GM12878 (cell line): ENCODE measurements around the gene MASP1. TPM values are rescaled to one million over a fixed set of nuclear protein-coding genes. Genes with fewer than 3 reads are reported as not detected.

Experiments used
- ATAC-seq: fragments of 200-7000 bp; cut with Tn5 transposase; 3 replicates; pipeline ENCODE4 v1.9.1; 2020; ENCODE audit warnings: mild to moderate bottlenecking, moderate library complexity
- BruUV-seq: library from RNA; stranded (reverse); fragments of 400-500 nt; replicated peaks from 2 replicates; lab custom pipeline; 2021; lab: Mats Ljungman, UMichigan
- CTCF ChIA-PET: fragments of 300-600 bp; sonication (Branson Sonifier 250); formaldehyde crosslinking; extraction: SDS; loops from one replicate; lab custom pipeline; 2021; ENCODE audit warnings: inconsistent platforms; lab: Yijun Ruan, JAX
- POLR2A ChIA-PET: fragments of 350-600 bp; formaldehyde crosslinking; extraction: SDS; loops from one replicate; lab custom pipeline; 2021; ENCODE audit warnings: inconsistent platforms; lab: Charles Lee
- RAD21 ChIA-PET: fragments of 300-600 bp; sonication (Branson Sonifier 250); formaldehyde crosslinking; loops from one replicate; lab custom pipeline; 2023; ENCODE audit warnings: antibody characterized with exemption; ENCODE audit not compliant: unreplicated experiment; lab: Charles Lee
- SMC1A ChIA-PET: fragments of 300-600 bp; sonication (Branson Sonifier 250); formaldehyde crosslinking; loops from one replicate; lab custom pipeline; 2023; ENCODE audit not compliant: unreplicated experiment, uncharacterized antibody; lab: Charles Lee
- DNase-seq: peaks from one replicate; pipeline ENCODE4 v3.0.0-alpha.2; 2011; ENCODE audit warnings: low read depth, low spot score
- FAIRE-seq: peaks from 3 replicates; lab custom pipeline; 2011; peaks lifted over from hg19 to GRCh38; lab: Jason Lieb, UNC
- H2AFZ ChIP-seq: 2 replicates; pipeline ENCODE4 v1.6.0; 2011; ENCODE audit warnings: low read depth, low read length, control low read depth; ENCODE audit not compliant: control insufficient read depth
- H3K27ac ChIP-seq: 2 replicates; pipeline ENCODE4 v1.5.1; 2011; ENCODE audit warnings: control low read depth; ENCODE audit not compliant: control insufficient read depth, insufficient read depth
- H3K27me3 ChIP-seq, 2 experiments: replicated peaks in 1 of 2; 2 replicates each; pipeline versions ENCODE4 v1.6.0 to v1.6.1; 2011; ENCODE audit warnings: low read length in 1 of 2; ENCODE audit not compliant: control insufficient read depth in 2 of 2, insufficient read depth in 2 of 2
- H3K36me3 ChIP-seq, 2 experiments: 2 replicates each; pipeline ENCODE4 v1.5.1; 2011; ENCODE audit warnings: low read length in 1 of 2; ENCODE audit not compliant: control insufficient read depth in 2 of 2, insufficient read depth in 2 of 2
- H3K4me1 ChIP-seq: 2 replicates; pipeline ENCODE4 v1.6.1; 2011; ENCODE audit warnings: mild to moderate bottlenecking, low read length, moderate library complexity, mixed read lengths; ENCODE audit not compliant: control insufficient read depth, insufficient read depth
- H3K4me2 ChIP-seq: 2 replicates; pipeline ENCODE4 v1.6.0; 2011; ENCODE audit warnings: control low read depth; ENCODE audit not compliant: control insufficient read depth, insufficient read depth
- H3K4me3 ChIP-seq: fragments of 200-600 bp; sonication (generic); 2 replicates; pipeline ENCODE4 v1.5.1; 2016
- H3K79me2 ChIP-seq: 2 replicates; pipeline ENCODE4 v1.6.0; 2011; ENCODE audit warnings: low read length; ENCODE audit not compliant: control insufficient read depth, insufficient read depth
- H3K9ac ChIP-seq: 2 replicates; pipeline ENCODE4 v1.8.0; 2011; ENCODE audit warnings: low read length, control low read depth, mixed read lengths; ENCODE audit not compliant: control insufficient read depth, insufficient read depth
- H3K9me3 ChIP-seq: replicated peaks from 3 replicates; pipeline ENCODE4 v1.5.1; 2011; ENCODE audit warnings: mild to moderate bottlenecking, low read length; ENCODE audit not compliant: control insufficient read depth, insufficient read depth
- H4K20me1 ChIP-seq: 2 replicates; pipeline ENCODE4 v1.6.0; 2011; ENCODE audit not compliant: control insufficient read depth, insufficient read depth
- ASH2L ChIP-seq: fragments of 300-600, 200-600 bp; sonication (generic); IDR thresholded peaks from 2 replicates; pipeline ENCODE4 v1.6.1; 2017; ENCODE audit warnings: low read depth, mild to moderate bottlenecking, borderline replicate concordance
- CBX5 ChIP-seq: sonication (generic); IDR thresholded peaks from 2 replicates; pipeline ENCODE4 v1.6.1; 2016; ENCODE audit warnings: low read depth, moderate library complexity, mild to moderate bottlenecking, inconsistent platforms
- IKZF1 ChIP-seq: fragments of 450-650 bp; conservative IDR thresholded peaks from 2 replicates; pipeline ENCODE4 v1.6.1; 2017; ENCODE audit warnings: antibody characterized with exemption, mild to moderate bottlenecking
- KLF5 ChIP-seq: fragments of 450-650 bp; IDR thresholded peaks from 2 replicates; pipeline ENCODE4 v1.6.1; 2014; ENCODE audit warnings: mild to moderate bottlenecking; ENCODE audit not compliant: partially characterized antibody
- MYB ChIP-seq: fragments of 150-350 bp; IDR thresholded peaks from 2 replicates; pipeline ENCODE4 v1.6.1; 2014; ENCODE audit warnings: mild to moderate bottlenecking, low read depth, low read length, borderline replicate concordance
- PBX3 ChIP-seq: IDR thresholded peaks from 2 replicates; pipeline ENCODE4 v1.6.1; 2011; ENCODE audit warnings: mild to moderate bottlenecking, low read depth, low read length, moderate library complexity; ENCODE audit not compliant: insufficient replicate concordance
- PML ChIP-seq: IDR thresholded peaks from 2 replicates; pipeline ENCODE4 v1.6.1; 2012; ENCODE audit warnings: low read length, inconsistent platforms
- POLR2A ChIP-seq: IDR thresholded peaks from 2 replicates; pipeline ENCODE4 v1.6.1; 2011; ENCODE audit warnings: low read depth, mild to moderate bottlenecking, low read length
- RAD21 ChIP-seq: IDR thresholded peaks from 2 replicates; pipeline ENCODE4 v1.6.1; 2011; ENCODE audit warnings: mild to moderate bottlenecking, low read depth, low read length, moderate library complexity; ENCODE audit not compliant: insufficient read depth
- RBBP5 ChIP-seq: fragments of 200-600 bp; sonication (generic); conservative IDR thresholded peaks from 2 replicates; pipeline ENCODE4 v1.6.1; 2016
- RUNX3 ChIP-seq: IDR thresholded peaks from 2 replicates; pipeline ENCODE4 v1.6.1; 2012; ENCODE audit warnings: low read length, inconsistent platforms
- SP1 ChIP-seq: IDR thresholded peaks from one replicate; pipeline ENCODE4 v1.6.1; 2011; ENCODE audit warnings: low read depth, low read length
- TAF1 ChIP-seq: IDR thresholded peaks from 2 replicates; pipeline ENCODE4 v1.6.1; 2011; ENCODE audit warnings: mild to moderate bottlenecking, low read depth, low read length, borderline replicate concordance
- ZBED1 ChIP-seq: IDR thresholded peaks from 2 replicates; pipeline ENCODE4 v1.6.1; 2016; ENCODE audit warnings: borderline replicate concordance
- ZBTB33 ChIP-seq: fragments of 450-650 bp; IDR thresholded peaks from 2 replicates; pipeline ENCODE4 v1.6.1; 2017; ENCODE audit warnings: mild to moderate bottlenecking
- ZSCAN29 ChIP-seq: fragments of 450-650 bp; IDR thresholded peaks from 2 replicates; pipeline ENCODE4 v1.6.1; 2017; ENCODE audit warnings: mild to moderate bottlenecking, moderate library complexity
- in situ Hi-C: fragments of 300-500 bp; cut with MboI; formaldehyde crosslinking; loops from 9 replicates; pipeline ENCODE4 v1.14.3; 2018; ENCODE audit warnings: mixed read lengths
- intact Hi-C: fragments of 100-400 bp; cut with micrococcal nuclease; formaldehyde crosslinking; loops from one replicate; pipeline ENCODE4 v1.14.2; 2022; ENCODE audit not compliant: unreplicated experiment
- polyA plus RNA-seq, 11 experiments: library from polyadenylated mRNA; depleted of rRNA in 4 of 11; unstranded in 6 of 11; stranded (reverse) in 5 of 11; fragments of >200 nt; fragmentation: Nextera tagmentation in 4 of 11; fragmentation: Illumina TruSeq in 1 of 11; extraction: Ambion mirVana in 4 of 11; extraction: Trizol in 1 of 11; gene quantifications; 1 replicate in 1 of 11; 2 replicates in 10 of 11; pipeline versions ENCODE4 v1.2.1 to v1.2.3, GENCODE V29; 2011 to 2016; ENCODE audit warnings: inconsistent platforms in 2 of 11, missing spikeins in 2 of 11, low read depth in 1 of 11
- total RNA-seq, 4 experiments: library from RNA; depleted of rRNA in 3 of 4; stranded (reverse); fragments of >200 nt in 3 of 4; fragmentation: Illumina TruSeq in 1 of 4; extraction: Trizol in 1 of 4; gene quantifications; 2 replicates each; pipeline versions ENCODE4 v1.2.1 to v1.2.3, GENCODE V29; 2013 to 2021

The MASP1 gene
- total and polyA plus RNA-seq, 10 of the 15 experiments (the other 5 are each of a cell fraction or from before 2014, with no cell fraction given) = 0.05 TPM; not detected in 9

DNA sequence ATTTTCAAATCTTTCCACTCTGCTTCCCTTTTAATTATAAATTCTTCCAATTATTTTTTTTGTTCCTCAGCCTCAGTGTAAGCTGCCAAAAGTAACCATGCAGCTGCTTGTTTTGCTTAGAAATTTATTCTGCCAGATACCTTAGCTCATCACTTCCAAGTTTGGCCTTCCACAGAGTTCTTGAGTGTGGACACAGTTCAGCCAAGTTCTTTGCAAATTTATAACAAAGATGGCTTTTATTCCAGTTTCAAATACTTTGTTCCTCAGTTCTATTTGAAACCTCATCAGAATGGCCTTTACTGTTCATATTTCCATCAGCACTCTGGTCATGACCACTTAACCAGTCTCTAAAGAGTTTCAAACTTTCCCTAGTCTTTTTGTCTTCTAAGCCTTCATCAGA lies 83.9 kb downstream of the MASP1 start:
- H3K27ac ChIP-seq = no peak overlapping the region
- RAD21 ChIA-PET = no interaction called here
- POLR2A ChIA-PET = no interaction called here

More for the DNA sequence above, 83.9 kb downstream of the MASP1 start:
- H3K9me3 ChIP-seq = peaks cover 3% of the 10 kb centered on the region; the same call in 2 of the 3 replicates
- ATAC-seq = no peak
- H3K4me2 ChIP-seq = no peak overlapping the region
- H3K9ac ChIP-seq = no peak overlapping the region
- in situ Hi-C loops = no loop called here
- no peak for TF ChIP-seq ZBTB33
- no peak for TF ChIP-seq POLR2A
- no peak for TF ChIP-seq RUNX3
- TF ChIP-seq PML = no peak
- TF ChIP-seq RBBP5 = no peak
- no peak for TF ChIP-seq KLF5
- TF ChIP-seq TAF1 = no peak
- no peak for TF ChIP-seq ASH2L
- TF ChIP-seq SP1 = no peak
- TF ChIP-seq ZSCAN29 = no peak
- no peak for TF ChIP-seq MYB
- TF ChIP-seq IKZF1 = no peak
- TF ChIP-seq PBX3 = no peak
- TF ChIP-seq ZBED1 = no peak
- no peak for TF ChIP-seq CBX5
- TF ChIP-seq RAD21 = no peak
- no peaks in the 10 kb centered on the region for H4K20me1 ChIP-seq
- H3K27me3 ChIP-seq = 0 out of 4 replicates have a peak, but pooled peaks cover 1 to 3% of the 10 kb centered on the region in 2 experiments
- BruUV-seq = no TSS peak
- no peaks in the 10 kb centered on the region for H3K36me3 ChIP-seq
- CTCF ChIA-PET = no interaction called here
- H3K4me3 ChIP-seq = no peak overlapping the region
- intact Hi-C loops = no loop called here
- SMC1A ChIA-PET = no interaction called here
- no peak for FAIRE-seq
- no peak for DNase-seq
- H3K4me1 ChIP-seq = no peaks in the 10 kb centered on the region
- H2AFZ ChIP-seq = no peak overlapping the region
- H3K79me2 ChIP-seq = no peaks in the 10 kb centered on the region
